GM12878 (cell line): Measurements from ENCODE around the gene LIN37. TPM values are rescaled to one million over a fixed set of nuclear protein-coding genes. Genes with fewer than 3 reads are reported as not detected.

Experiments
- ATF7 ChIP-seq: fragments of 450-650 bp; IDR thresholded peaks from 2 replicates; pipeline ENCODE4 v1.6.1; 2016; ENCODE audit warnings: low read depth, mild to moderate bottlenecking
- BHLHE40 ChIP-seq, 2 experiments: fragments of 450-650 bp in 1 of 2; IDR thresholded peaks; 2 replicates each; pipeline ENCODE4 v1.6.1; 2011 to 2017; ENCODE audit warnings: low read depth in 2 of 2, borderline replicate concordance in 1 of 2, improper control_type of control experiment in 1 of 2, low read length in 1 of 2, mild to moderate bottlenecking in 1 of 2
- DPF2 ChIP-seq: fragments of 450-650 bp; IDR thresholded peaks from 2 replicates; pipeline ENCODE4 v1.6.1; 2017; ENCODE audit warnings: mild to moderate bottlenecking
- IKZF2 ChIP-seq, 2 experiments: fragments of 450-650 bp; IDR thresholded peaks; 2 replicates each; pipeline ENCODE4 v1.6.1; 2017; ENCODE audit warnings: mild to moderate bottlenecking in 2 of 2, moderate library complexity in 2 of 2
- POLR2AphosphoS5 ChIP-seq: IDR thresholded peaks from 2 replicates; pipeline ENCODE4 v1.6.1; 2011; ENCODE audit warnings: mild to moderate bottlenecking, low read length, inconsistent platforms
- ZZZ3 ChIP-seq: IDR thresholded peaks from 2 replicates; pipeline ENCODE4 v1.6.1; 2011; ENCODE audit warnings: low read depth; ENCODE audit not compliant: control insufficient read depth, insufficient read length
- polyA plus RNA-seq, 11 experiments: library from polyadenylated mRNA; depleted of rRNA in 4 of 11; unstranded in 6 of 11; stranded (reverse) in 5 of 11; fragments of >200 nt; fragmentation: Nextera tagmentation in 4 of 11; fragmentation: Illumina TruSeq in 1 of 11; extraction: Ambion mirVana in 4 of 11; extraction: Trizol in 1 of 11; gene quantifications; 1 replicate in 1 of 11; 2 replicates in 10 of 11; pipeline versions ENCODE4 v1.2.1 to v1.2.3, GENCODE V29; 2011 to 2016; ENCODE audit warnings: inconsistent platforms in 2 of 11, missing spikeins in 2 of 11, low read depth in 1 of 11
- total RNA-seq, 4 experiments: library from RNA; depleted of rRNA in 3 of 4; stranded (reverse); fragments of >200 nt in 3 of 4; fragmentation: Illumina TruSeq in 1 of 4; extraction: Trizol in 1 of 4; gene quantifications; 2 replicates each; pipeline versions ENCODE4 v1.2.1 to v1.2.3, GENCODE V29; 2013 to 2021
- TF ChIP-seq, protein P1 (sequence below): fragments of 450-650 bp; conservative IDR thresholded peaks from 2 replicates; pipeline ENCODE4 v1.6.1; 2017; ENCODE audit warnings: mild to moderate bottlenecking, moderate library complexity
- TF ChIP-seq, protein P2 (sequence below): IDR thresholded peaks from 2 replicates; pipeline ENCODE4 v1.6.1; 2011; ENCODE audit warnings: low read depth, mild to moderate bottlenecking, low read length, moderate library complexity, borderline replicate concordance; ENCODE audit errors: extremely low read depth
- TF ChIP-seq, protein P3 (sequence below): fragments of 450-650 bp; IDR thresholded peaks from 2 replicates; pipeline ENCODE4 v1.6.1; 2018; ENCODE audit warnings: mild to moderate bottlenecking, low read depth, moderate library complexity; ENCODE audit not compliant: partially characterized antibody

Gene LIN37
- total and polyA plus RNA-seq, 10 of the 15 experiments (the other 5 are each of a cell fraction or from before 2014, with no cell fraction given): 0.69 to 11.9 (median 7.6) TPM

DNA sequence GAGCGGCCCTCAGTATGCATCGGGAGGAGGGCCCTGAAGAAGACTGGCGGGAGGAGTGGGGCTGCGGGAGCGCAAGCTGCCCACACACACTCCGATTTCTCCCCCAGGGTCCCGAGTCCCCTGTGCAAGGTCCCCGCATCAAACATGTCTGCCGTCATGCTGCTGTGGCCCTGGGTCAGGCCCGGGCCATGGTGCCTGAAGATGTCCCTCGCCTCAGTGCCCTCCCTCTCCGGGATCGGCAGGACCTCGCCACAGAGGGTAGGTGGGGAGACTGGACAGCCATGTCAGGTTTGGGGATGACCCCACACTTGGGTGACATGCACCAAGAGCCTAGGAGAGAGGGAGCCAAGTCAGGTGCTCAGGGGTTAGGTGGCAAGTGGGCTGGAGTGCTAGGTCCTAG lies 25.9 kb upstream of the LIN37 start (continued):
- TF ChIP-seq, protein P1, sequence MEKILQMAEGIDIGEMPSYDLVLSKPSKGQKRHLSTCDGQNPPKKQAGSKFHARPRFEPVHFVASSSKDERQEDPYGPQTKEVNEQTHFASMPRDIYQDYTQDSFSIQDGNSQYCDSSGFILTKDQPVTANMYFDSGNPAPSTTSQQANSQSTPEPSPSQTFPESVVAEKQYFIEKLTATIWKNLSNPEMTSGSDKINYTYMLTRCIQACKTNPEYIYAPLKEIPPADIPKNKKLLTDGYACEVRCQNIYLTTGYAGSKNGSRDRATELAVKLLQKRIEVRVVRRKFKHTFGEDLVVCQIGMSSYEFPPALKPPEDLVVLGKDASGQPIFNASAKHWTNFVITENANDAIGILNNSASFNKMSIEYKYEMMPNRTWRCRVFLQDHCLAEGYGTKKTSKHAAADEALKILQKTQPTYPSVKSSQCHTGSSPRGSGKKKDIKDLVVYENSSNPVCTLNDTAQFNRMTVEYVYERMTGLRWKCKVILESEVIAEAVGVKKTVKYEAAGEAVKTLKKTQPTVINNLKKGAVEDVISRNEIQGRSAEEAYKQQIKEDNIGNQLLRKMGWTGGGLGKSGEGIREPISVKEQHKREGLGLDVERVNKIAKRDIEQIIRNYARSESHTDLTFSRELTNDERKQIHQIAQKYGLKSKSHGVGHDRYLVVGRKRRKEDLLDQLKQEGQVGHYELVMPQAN: no peak
- TF ChIP-seq, protein P2, sequence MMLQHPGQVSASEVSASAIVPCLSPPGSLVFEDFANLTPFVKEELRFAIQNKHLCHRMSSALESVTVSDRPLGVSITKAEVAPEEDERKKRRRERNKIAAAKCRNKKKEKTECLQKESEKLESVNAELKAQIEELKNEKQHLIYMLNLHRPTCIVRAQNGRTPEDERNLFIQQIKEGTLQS: no peak
- no peak for TF ChIP-seq BHLHE40 (IDR thresholded peaks at IDR 0.05; ENCODE audit: borderline replicate concordance in 1 of 2, low read depth in 2 of 2, low read length in 1 of 2)
- no peak for TF ChIP-seq ATF7
- TF ChIP-seq, protein P3, sequence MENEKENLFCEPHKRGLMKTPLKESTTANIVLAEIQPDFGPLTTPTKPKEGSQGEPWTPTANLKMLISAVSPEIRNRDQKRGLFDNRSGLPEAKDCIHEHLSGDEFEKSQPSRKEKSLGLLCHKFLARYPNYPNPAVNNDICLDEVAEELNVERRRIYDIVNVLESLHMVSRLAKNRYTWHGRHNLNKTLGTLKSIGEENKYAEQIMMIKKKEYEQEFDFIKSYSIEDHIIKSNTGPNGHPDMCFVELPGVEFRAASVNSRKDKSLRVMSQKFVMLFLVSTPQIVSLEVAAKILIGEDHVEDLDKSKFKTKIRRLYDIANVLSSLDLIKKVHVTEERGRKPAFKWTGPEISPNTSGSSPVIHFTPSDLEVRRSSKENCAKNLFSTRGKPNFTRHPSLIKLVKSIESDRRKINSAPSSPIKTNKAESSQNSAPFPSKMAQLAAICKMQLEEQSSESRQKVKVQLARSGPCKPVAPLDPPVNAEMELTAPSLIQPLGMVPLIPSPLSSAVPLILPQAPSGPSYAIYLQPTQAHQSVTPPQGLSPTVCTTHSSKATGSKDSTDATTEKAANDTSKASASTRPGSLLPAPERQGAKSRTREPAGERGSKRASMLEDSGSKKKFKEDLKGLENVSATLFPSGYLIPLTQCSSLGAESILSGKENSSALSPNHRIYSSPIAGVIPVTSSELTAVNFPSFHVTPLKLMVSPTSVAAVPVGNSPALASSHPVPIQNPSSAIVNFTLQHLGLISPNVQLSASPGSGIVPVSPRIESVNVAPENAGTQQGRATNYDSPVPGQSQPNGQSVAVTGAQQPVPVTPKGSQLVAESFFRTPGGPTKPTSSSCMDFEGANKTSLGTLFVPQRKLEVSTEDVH: no peak
- TF ChIP-seq DPF2: no peak
- TF ChIP-seq POLR2AphosphoS5: no peak
- no peak for TF ChIP-seq IKZF2 (IDR thresholded peaks at IDR 0.05)
- no peak for TF ChIP-seq ZZZ3
- TF ChIP-seq, all 136 proteins: peak for 0
